ENCODE results near the gene ABLIM3.

ABLIM3 gene

DNA sequence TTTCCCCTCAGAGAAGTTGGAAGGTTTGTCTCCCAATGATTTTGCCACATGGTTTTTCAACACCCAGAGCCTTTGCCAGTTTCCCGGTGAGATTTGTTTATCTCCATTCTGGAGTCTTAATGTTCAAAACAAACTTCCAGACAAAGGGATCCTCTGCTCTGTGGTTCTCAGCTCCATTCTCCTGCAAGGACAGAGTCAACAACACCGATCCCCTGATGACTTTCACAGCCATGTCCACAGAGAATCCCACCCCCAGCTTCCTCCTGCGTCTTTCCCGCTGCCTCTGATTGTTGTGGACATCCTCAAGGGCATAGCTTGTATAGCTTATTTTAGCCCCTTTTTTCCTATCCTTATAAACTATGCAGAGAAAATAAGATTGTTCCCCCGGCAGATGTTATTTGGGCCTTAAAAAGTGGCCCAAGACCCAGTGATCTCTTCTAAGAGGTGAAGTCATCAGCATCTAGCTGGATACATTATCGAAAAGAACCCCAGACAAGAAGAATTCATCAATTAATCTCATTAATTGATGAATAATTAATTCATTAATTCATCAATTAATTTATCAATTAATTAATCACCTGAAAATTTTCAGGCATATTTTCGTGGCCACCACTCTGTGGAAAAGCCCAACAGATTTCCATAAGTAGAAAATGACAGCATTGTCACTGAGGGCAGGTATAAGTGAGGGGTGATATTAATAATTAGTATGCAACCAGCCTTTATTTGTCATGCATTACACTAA lies 2.9 kb upstream of the ABLIM3 start:
- TF ChIP-seq, protein P1, sequence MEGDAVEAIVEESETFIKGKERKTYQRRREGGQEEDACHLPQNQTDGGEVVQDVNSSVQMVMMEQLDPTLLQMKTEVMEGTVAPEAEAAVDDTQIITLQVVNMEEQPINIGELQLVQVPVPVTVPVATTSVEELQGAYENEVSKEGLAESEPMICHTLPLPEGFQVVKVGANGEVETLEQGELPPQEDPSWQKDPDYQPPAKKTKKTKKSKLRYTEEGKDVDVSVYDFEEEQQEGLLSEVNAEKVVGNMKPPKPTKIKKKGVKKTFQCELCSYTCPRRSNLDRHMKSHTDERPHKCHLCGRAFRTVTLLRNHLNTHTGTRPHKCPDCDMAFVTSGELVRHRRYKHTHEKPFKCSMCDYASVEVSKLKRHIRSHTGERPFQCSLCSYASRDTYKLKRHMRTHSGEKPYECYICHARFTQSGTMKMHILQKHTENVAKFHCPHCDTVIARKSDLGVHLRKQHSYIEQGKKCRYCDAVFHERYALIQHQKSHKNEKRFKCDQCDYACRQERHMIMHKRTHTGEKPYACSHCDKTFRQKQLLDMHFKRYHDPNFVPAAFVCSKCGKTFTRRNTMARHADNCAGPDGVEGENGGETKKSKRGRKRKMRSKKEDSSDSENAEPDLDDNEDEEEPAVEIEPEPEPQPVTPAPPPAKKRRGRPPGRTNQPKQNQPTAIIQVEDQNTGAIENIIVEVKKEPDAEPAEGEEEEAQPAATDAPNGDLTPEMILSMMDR (IDR thresholded peaks at IDR 0.05; ENCODE audit: control extremely low read depth, extremely low read depth, low read depth, missing control alignments) = no peak
- ChIA-PET CTCF (interaction anchor here (1.1 kb wide), 1 partner anchor 30 kb away, joined by 3 read pairs; no protein-coding TSS in a partner anchor), POLR2A (no interaction called here)
- DNase-seq (ENCODE audit: extremely low spot score) = no peak

DNA sequence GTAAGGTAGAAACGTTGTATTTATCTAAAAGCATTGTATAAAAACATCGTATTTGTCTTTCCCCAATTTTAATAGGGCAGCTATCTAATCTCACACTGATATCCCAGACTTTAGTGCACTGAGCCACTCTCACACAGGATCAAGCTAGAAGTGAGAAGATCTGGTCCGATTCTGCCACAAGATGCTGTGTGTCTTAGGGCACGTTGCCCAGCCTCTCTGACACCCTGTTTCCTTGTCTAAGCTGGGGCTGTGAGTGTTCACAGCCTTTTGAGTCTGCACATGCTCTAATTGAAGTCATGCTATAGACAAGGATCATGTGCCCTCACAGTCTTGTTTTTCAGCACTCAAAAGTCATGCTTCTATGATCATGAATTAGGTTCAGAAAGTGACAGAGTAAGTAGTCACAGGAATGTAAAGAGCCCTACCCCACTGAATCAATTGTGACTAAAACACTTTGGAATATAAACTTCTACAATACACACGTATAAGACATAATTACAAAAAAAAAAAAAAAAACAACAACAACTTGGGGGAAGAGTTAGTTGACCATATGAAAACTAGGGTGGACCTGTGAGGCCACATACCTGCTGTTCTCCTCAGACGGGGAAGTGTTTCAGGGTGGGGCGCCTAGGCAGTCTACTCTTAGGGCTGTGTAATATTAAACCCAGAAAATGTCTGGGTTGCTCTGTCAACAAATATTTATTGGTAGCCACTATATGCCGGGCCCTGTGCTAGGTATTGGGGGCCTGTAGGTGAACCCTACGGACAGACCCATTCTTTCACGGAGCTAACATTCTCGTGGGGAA lies 893 bp upstream of the ABLIM3 start:
- DNase-seq (ENCODE audit: extremely low spot score) = no peak
- POLR2A ChIA-PET = no interaction called here
- CTCF ChIA-PET = interaction anchor here (1.3 to 4.4 kb wide), 5 partner anchors 9 to 26 kb away, joined by 3 to 28 read pairs (median 4); no protein-coding TSS in a partner anchor
- TF ChIP-seq, protein P1 (IDR thresholded peaks at IDR 0.05; ENCODE audit: control extremely low read depth, extremely low read depth, low read depth, missing control alignments) = no peak

DNA sequence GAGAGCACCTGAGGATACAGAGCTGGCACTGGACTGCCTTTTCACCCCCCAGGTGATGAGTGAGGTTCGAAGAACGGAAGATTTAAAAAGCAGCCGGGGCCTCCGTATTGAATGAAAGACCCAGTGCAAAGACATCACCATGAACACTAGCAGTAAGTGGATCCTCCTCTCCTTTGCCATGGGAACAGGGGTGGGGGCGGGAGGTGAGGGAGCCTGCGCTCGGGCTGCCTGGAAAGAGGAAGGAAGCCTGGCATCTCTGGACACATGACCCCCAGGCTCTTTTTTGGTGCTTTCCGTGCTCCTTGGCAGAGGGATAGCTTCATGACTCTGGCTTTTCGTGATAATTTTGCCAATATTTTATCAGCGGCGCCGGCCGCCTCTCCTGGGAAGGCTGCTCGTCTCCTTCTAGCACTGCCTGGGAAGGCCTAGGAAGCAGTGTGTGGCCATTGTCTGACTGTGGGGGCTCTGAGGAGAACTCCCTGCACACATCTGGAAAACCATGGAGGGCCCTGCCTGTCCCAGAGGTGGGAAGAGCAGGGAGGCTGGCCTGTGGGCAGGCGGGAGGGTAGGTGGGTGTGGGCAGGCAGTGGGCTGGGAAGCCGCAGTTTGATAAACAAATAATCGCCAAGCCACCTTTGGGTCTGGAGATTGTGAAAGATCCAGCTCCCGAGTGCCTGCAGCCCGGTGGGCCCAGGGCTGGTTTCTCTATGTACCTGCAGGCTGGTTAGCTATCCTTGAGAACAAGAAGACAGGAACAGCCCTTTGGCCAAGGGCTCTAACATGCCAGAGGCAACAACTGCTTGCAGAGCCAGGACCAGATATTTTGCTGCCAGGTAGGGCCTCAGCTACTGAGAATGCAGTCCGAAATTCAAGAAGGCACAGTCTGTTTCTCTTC lies 911 bp downstream of the ABLIM3 start:
- POLR2A ChIA-PET = no interaction called here
- CTCF ChIA-PET = interaction anchor here (0.6 to 4.4 kb wide), 9 partner anchors 11 to 128 kb away, joined by 3 to 28 read pairs (median 4); no protein-coding TSS in a partner anchor
- no peak for DNase-seq (ENCODE audit: extremely low spot score)
- TF ChIP-seq, protein P1 (IDR thresholded peaks at IDR 0.05; ENCODE audit: control extremely low read depth, extremely low read depth, low read depth, missing control alignments) = no peak

DNA sequence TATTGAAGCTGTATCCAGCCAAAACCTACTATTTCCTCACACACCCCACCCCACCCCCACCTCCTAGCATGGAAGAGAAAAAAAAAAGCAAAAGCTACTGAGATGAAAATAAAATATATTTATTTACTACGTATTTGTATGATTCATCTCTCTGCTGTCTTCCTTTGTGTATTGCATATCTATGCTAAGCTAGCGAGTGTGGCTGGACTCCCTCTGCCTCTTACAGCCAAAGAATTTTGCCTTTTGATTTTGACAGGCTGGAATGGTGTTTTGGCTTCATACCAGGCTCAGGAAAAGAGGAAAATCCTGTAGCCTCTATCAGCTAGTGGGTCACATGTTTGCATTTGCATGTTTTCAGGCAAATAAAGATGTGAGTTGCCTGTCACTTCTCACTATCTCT lies 2.2 kb downstream of the ABLIM3 start:
- CTCF ChIA-PET = interaction anchor here (1.0 to 4.4 kb wide), 2 partner anchors 13 to 26 kb away, joined by 3 to 28 read pairs; no protein-coding TSS in a partner anchor
- TF ChIP-seq, protein P1 (IDR thresholded peaks at IDR 0.05; ENCODE audit: control extremely low read depth, extremely low read depth, low read depth, missing control alignments) = no peak
- POLR2A ChIA-PET = no interaction called here
- DNase-seq (ENCODE audit: extremely low spot score) = no peak

DNA sequence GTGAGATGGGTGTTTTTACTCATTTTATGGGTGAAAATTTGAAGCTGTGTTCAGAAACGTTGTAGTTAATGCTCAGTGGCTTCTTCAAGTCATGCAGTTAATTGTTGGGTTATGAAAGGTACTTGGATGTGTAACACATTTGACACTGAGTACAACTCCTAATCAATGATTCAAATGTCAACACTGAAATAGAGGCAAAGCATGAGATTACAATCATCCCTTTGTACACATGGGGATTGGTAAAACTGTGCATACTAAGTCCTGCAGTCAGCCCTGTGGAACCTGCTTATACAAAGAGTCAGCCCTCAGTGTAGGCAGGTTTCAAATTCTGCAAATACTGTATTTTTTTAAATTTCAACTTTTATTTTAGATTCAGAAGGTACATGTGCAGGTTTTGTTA lies 3.3 kb downstream of the ABLIM3 start:
- POLR2A ChIA-PET = no interaction called here
- CTCF ChIA-PET = no interaction called here
- TF ChIP-seq, protein P1 (IDR thresholded peaks at IDR 0.05; ENCODE audit: control extremely low read depth, extremely low read depth, low read depth, missing control alignments) = no peak
- DNase-seq (ENCODE audit: extremely low spot score) = no peak

DNA sequence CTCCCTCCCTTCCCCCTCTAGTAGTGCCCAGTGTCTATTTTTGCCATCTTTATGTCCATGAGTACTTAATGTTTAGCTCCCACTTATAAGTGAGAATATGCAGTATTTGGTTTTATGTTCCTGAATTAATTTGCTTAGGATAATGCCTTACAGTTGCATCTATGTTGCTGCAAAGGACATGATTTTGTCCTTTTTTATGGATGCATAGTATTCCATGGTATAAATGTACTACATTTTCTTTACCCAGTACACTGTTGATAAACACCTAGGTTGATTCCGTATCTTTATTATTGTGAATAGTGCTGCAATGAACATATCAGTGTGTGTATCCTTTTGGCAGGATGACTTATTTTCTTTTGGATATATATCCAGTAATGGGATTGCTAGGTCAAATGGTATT lies 3.8 kb downstream of the ABLIM3 start:
- ChIA-PET CTCF (no interaction called here), POLR2A (no interaction called here)
- DNase-seq (ENCODE audit: extremely low spot score) = no peak
- TF ChIP-seq, protein P1 (IDR thresholded peaks at IDR 0.05; ENCODE audit: control extremely low read depth, extremely low read depth, low read depth, missing control alignments) = no peak

Data from GM10248 (cell line).